ENCODE data around the gene DDI2.
"Not testable (repeated sequence)": the region's sequence is repeated elsewhere in the genome, so short reads cannot be mapped to it uniquely, and the experiment has no call there.

The DDI2 gene

GRCh38 chr1:15636436-15636835, 19.2 kb downstream of the DDI2 start:
- in situ Hi-C loops (cut with MboI; ENCODE audit: low sequenced_read_pairs): no loop called here

- in situ Hi-C loops (cut with MboI; ENCODE audit: low sequenced_read_pairs): no loop called here
These were observed 20.6 kb downstream of the DDI2 start for GRCh38 chr1:15637826-15638225.

GRCh38 chr1:15639262-15639661, 22.0 kb downstream of the DDI2 start:
- in situ Hi-C loops (cut with MboI; ENCODE audit: low sequenced_read_pairs): no loop called here

GRCh38 chr1:15639931-15640330, 22.7 kb downstream of the DDI2 start:
- in situ Hi-C loops (cut with MboI; ENCODE audit: low sequenced_read_pairs): no loop called here

GRCh38 chr1:15640667-15641066, 23.4 kb downstream of the DDI2 start:
- in situ Hi-C loops (cut with MboI; ENCODE audit: low sequenced_read_pairs): no loop called here

GRCh38 chr1:15649937-15650336, 32.7 kb downstream of the DDI2 start:
- in situ Hi-C loops (cut with MboI; ENCODE audit: low sequenced_read_pairs): no loop called here

- in situ Hi-C loops (cut with MboI; ENCODE audit: low sequenced_read_pairs): no loop called here
These were observed 33.2 kb downstream of the DDI2 start for GRCh38 chr1:15650433-15650832.

GRCh38 chr1:15652130-15652529, 34.9 kb downstream of the DDI2 start:
- in situ Hi-C loops (cut with MboI; ENCODE audit: low sequenced_read_pairs): not testable (repeated sequence)

GRCh38 chr1:15654091-15654690, 36.9 kb downstream of the DDI2 start:
- in situ Hi-C loops (cut with MboI; ENCODE audit: low sequenced_read_pairs): no loop called here

- in situ Hi-C loops (cut with MboI; ENCODE audit: low sequenced_read_pairs): no loop called here
These were observed 39.2 kb downstream of the DDI2 start for GRCh38 chr1:15656464-15656863.

GRCh38 chr1:15657021-15657420, 39.8 kb downstream of the DDI2 start:
- in situ Hi-C loops (cut with MboI; ENCODE audit: low sequenced_read_pairs): no loop called here

GRCh38 chr1:15660151-15660550, 42.9 kb downstream of the DDI2 start:
- in situ Hi-C loops (cut with MboI; ENCODE audit: low sequenced_read_pairs): no loop called here

- in situ Hi-C loops (cut with MboI; ENCODE audit: low sequenced_read_pairs): no loop called here
These were observed 45.2 kb downstream of the DDI2 start for GRCh38 chr1:15662477-15662876.

- in situ Hi-C loops (cut with MboI; ENCODE audit: low sequenced_read_pairs): no loop called here
These were observed 46.7 kb downstream of the DDI2 start for GRCh38 chr1:15663925-15664324.

- in situ Hi-C loops (cut with MboI; ENCODE audit: low sequenced_read_pairs): no loop called here
These were observed 50.1 kb downstream of the DDI2 start for GRCh38 chr1:15667362-15667761.

GRCh38 chr1:15668089-15668754, 51.0 kb downstream of the DDI2 start:
- in situ Hi-C loops (cut with MboI; ENCODE audit: low sequenced_read_pairs): no loop called here

GRCh38 chr1:15669074-15669473, 51.8 kb downstream of the DDI2 start:
- in situ Hi-C loops (cut with MboI; ENCODE audit: low sequenced_read_pairs): no loop called here

GRCh38 chr1:15669864-15670263, 52.6 kb downstream of the DDI2 start:
- in situ Hi-C loops (cut with MboI; ENCODE audit: low sequenced_read_pairs): no loop called here

- in situ Hi-C loops (cut with MboI; ENCODE audit: low sequenced_read_pairs): no loop called here
These were observed 54.2 kb downstream of the DDI2 start for GRCh38 chr1:15671430-15671829.

GRCh38 chr1:15674386-15675159, 57.3 kb downstream of the DDI2 start:
- in situ Hi-C loops (cut with MboI; ENCODE audit: low sequenced_read_pairs): no loop called here

- in situ Hi-C loops (cut with MboI; ENCODE audit: low sequenced_read_pairs): no loop called here
These were observed 58.8 kb downstream of the DDI2 start for GRCh38 chr1:15676010-15676409.
